Right lobe of liver (tissue), 6 donors: ENCODE measurements around the gene KLLN. TPM values are rescaled to one million over a fixed set of nuclear protein-coding genes. Genes with fewer than 3 reads are reported as not detected.
"Not testable (repeated sequence)": the region's sequence is repeated elsewhere in the genome, so short reads cannot be mapped to it uniquely, and the experiment has no call there.

Experiments used
- ATAC-seq, 4 donors: fragments of 200-7000 bp; cut with Tn5 transposase; one replicate each; pipeline ENCODE4 v1.9.1; 2020; ENCODE audit warnings: mild to moderate bottlenecking in 4 of 4, moderate library complexity in 4 of 4
- DNase-seq, 3 donors: peaks; one replicate each; pipeline ENCODE4 v3.0.0-alpha.2; 2020
- H3K27ac ChIP-seq, 3 donors: fragments of 200-600 bp; one replicate each; pipeline ENCODE4 v1.8.0; 2022
- H3K27me3 ChIP-seq, 2 donors: fragments of 200-600 bp; one replicate each; pipeline ENCODE4 v1.8.0; 2022
- H3K36me3 ChIP-seq, 4 donors: fragments of 200-600 bp; sonication (generic) in 1 of 4; one replicate each; pipeline versions ENCODE4 v1.5.1 to v1.8.0; 2017 to 2022; ENCODE audit warnings: control low read depth in 1 of 4
- H3K4me1 ChIP-seq, 4 donors: fragments of 200-600 bp; sonication (generic) in 1 of 4; one replicate each; pipeline versions ENCODE4 v1.5.1 to v1.8.0; 2017 to 2022; ENCODE audit warnings: control low read depth in 1 of 4
- H3K4me3 ChIP-seq, 3 donors: fragments of 200-600 bp; one replicate each; pipeline ENCODE4 v1.8.0; 2022
- H3K9me3 ChIP-seq, 4 donors: fragments of 200-600 bp; sonication (generic) in 1 of 4; one replicate each; pipeline versions ENCODE4 v1.5.1 to v1.8.0; 2017 to 2022; ENCODE audit warnings: control low read depth in 1 of 4
- POLR2A ChIP-seq: fragments of 450-650 bp; IDR thresholded peaks from one replicate; pipeline ENCODE4 v1.6.1; 2017; ENCODE audit warnings: antibody characterized with exemption, mild to moderate bottlenecking
- WGBS: methylation state at CpG from one replicate; pipeline ENCODE4 v1.1.6; 2018; ENCODE audit warnings: low coverage, low lambda C conversion rate; ENCODE audit not compliant: insufficient coverage; ENCODE audit errors: missing lambda C conversion rate; 5-methylcytosine and 5-hydroxymethylcytosine counted together
- intact Hi-C, 2 donors: fragments of 100-400 bp; cut with DNase I; formaldehyde crosslinking; loops; one replicate each; pipeline versions ENCODE4 v1.11.2 to v1.14.1; 2022
- total RNA-seq, 6 experiments: library from RNA; depleted of rRNA in 2 of 6; stranded (reverse); fragments of >200 nt in 2 of 6; fragmentation: NEBNext Ultra II Directional in 3 of 6; extraction: Animal tissue kit (Norgen Biotek cat#: 25700) in 3 of 6; gene quantifications; one replicate each; pipeline versions ENCODE4 v1.1.0 to v1.2.4, GENCODE V29; 2016 to 2023
- TF ChIP-seq, protein P1 (sequence below), 4 donors: fragments of 200-600 bp in 3 of 4; fragments of 450-650 bp in 1 of 4; IDR thresholded peaks; one replicate each; pipeline versions ENCODE4 v1.5.1 to v1.8.0; 2016 to 2022; ENCODE audit warnings: antibody characterized with exemption in 4 of 4, mild to moderate bottlenecking in 2 of 4
- donor health status: DM: no; HTN: yes; CAD: no.
- donor health status: DM: no; HTN: no; CAD: no.
- donor health status: DM: no; HTN: no; CAD: no.
- donor health status: DM: no; HTN: yes; CAD: no.
- donor health status: DM: no; HTN: yes; CAD: no.

The KLLN gene
- total RNA-seq, 6 experiments from 2014 or later: 0.24 to 0.53 (median 0.34) TPM; not detected in 1

DNA sequence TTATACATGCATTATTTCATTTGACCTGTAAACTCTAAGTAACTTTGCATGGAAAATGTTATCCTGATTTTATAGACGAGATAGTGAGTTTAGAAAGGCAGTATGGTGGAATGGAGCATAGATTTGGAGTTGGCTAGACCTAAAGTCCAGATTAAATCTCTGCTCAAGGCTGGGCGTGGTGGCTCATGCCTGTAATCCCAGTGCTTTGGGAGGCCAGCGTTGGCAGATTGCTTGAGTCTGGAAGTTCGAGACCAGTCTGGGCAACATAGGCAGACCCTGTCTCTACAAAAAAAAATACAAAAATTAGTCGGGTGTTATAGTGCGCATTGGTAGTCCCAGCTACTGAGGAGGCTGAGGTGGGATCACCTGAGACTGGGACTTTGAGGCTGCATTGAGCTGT is 9.5 kb upstream of the KLLN start:
- no peak for DNase-seq
- peak in 1 of 4 donors; percentile 18 for ATAC-seq
- no peak for TF ChIP-seq POLR2A
- TF ChIP-seq, protein P1, sequence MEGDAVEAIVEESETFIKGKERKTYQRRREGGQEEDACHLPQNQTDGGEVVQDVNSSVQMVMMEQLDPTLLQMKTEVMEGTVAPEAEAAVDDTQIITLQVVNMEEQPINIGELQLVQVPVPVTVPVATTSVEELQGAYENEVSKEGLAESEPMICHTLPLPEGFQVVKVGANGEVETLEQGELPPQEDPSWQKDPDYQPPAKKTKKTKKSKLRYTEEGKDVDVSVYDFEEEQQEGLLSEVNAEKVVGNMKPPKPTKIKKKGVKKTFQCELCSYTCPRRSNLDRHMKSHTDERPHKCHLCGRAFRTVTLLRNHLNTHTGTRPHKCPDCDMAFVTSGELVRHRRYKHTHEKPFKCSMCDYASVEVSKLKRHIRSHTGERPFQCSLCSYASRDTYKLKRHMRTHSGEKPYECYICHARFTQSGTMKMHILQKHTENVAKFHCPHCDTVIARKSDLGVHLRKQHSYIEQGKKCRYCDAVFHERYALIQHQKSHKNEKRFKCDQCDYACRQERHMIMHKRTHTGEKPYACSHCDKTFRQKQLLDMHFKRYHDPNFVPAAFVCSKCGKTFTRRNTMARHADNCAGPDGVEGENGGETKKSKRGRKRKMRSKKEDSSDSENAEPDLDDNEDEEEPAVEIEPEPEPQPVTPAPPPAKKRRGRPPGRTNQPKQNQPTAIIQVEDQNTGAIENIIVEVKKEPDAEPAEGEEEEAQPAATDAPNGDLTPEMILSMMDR (IDR thresholded peaks at IDR 0.05): no peak

DNA sequence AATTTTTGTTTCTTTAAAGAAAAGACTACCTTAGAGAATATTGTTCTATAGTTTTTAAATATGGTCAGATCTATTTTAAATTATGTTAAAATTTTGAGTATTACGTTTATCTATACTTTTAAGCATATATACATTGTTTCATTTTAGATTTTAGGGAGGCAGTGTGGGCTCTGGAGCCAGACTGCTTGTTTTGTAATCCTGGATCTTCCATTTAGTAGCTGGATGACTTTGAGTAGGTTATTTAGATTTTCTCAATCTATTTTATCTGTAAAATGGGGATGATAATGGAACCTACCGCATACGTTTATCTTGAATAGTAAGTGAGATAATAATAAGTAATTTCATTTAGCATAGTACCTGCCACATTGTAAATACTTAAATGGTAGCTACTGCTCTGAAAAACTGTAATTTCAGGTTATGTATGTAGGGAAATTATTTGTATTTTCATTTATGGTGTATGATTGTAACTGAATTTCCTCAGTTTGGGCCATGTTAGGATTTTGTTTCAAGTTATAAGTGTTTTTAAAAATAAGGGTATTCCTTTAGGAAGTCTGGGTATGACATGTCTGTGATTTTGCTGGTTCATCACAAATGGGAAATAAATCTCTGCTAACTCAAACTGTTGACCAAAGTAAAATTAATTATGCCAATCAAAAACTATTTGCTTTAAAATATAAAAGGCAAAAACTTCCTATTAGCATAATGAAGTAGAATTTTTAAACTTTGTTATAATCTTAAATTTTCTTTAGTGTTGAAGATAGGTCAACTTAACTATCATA is 6.6 kb upstream of the KLLN start:
- H3K4me1 ChIP-seq: peaks cover 0 to 46% (median 7%) of the 10 kb centered on the region in 4 donors
- no peak overlapping the region for H3K4me3 ChIP-seq
- ATAC-seq (no peak), DNase-seq (no peak)
- H3K27me3 ChIP-seq: no peaks in the 10 kb centered on the region
- TF ChIP-seq POLR2A: no peak
- TF ChIP-seq, protein P1 (IDR thresholded peaks at IDR 0.05): no peak
- H3K27ac ChIP-seq: peak overlapping the region in 2 of 3 donors; percentile 6 to 10
- intact Hi-C loops: loop anchor here in 1 of 2 donors (10.0 kb wide), 1 partner anchor 245 kb away; no protein-coding TSS in a partner anchor
- no peaks in the 10 kb centered on the region for H3K9me3 ChIP-seq
- WGBS: 63% methylated on average over 3 of the region's 3 CpGs
- H3K36me3 ChIP-seq: no peaks in the 10 kb centered on the region

More for the DNA sequence above, 9.5 kb upstream of the KLLN start:
- Histone ChIP-seq H3K4me3 (no peak overlapping the region), H3K4me1 (peaks cover 0 to 72% (median 20%) of the 10 kb centered on the region in 4 donors), H3K27ac (no peak overlapping the region), H3K9me3 (no peaks in the 10 kb centered on the region), H3K36me3 (no peaks in the 10 kb centered on the region), H3K27me3 (no peaks in the 10 kb centered on the region)
- 92% methylated on average over 6 of the region's 6 CpGs for WGBS
- intact Hi-C loops: no loop called here

DNA sequence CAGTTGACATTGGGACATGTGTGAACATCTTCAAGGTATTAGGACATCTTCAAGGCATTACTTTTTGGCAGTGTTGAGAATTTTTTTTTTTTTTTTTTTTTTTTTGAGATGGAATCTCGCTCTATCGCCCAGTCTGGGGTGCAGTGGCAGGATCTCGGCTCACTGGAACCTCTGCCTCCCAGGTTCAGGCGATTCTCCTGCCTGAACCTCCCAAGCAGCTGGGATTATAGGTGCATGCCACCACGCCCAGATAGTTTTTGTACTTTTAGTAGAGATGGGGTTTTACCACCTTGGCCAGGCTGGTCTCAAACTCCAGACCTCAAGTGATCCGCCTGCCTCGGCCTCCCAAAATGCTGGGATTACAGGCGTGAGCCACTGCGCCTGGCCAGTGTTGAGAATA is 5.8 kb upstream of the KLLN start:
- intact Hi-C loops: loop anchor here in 1 of 2 donors (10.0 kb wide), 1 partner anchor 246 kb away; no protein-coding TSS in a partner anchor
- H3K27ac ChIP-seq, ATAC-seq, H3K36me3 ChIP-seq, H3K27me3 ChIP-seq, DNase-seq, H3K9me3 ChIP-seq: not testable (repeated sequence)
- Histone ChIP-seq H3K4me3 (peak overlapping the region; percentile 14 to 70 (median 69)), H3K4me1 (peaks cover 0 to 38% (median 7%) of the 10 kb centered on the region in 4 donors)
- WGBS: 62% methylated on average over 9 of the region's 9 CpGs

DNA sequence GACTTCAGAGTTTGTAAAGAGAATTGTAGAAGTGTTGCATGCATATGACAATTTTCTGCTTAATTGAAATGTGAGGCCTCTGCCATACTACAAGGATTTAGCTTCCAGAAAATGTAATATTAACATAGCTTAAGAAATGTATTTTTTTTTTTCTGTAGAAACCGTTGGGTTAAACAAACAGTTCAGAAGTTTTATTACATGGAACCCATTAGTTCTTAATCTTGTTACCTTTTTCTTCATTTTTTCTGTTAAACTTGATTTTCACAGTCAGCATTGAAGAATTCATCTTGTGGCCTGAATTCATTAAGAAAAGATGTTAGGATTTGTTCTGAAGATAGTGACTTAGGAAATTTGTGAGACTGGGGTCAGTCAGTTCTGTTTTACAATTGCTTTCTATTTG is 4.9 kb upstream of the KLLN start:
- no peak for DNase-seq
- peaks cover 0 to 31% (median 5%) of the 10 kb centered on the region in 4 donors for H3K4me1 ChIP-seq
- H3K4me3 ChIP-seq: peak overlapping the region; percentile 14 to 70 (median 69)

More for the DNA sequence above, 4.9 kb upstream of the KLLN start:
- TF ChIP-seq, protein P1 (IDR thresholded peaks at IDR 0.05): no peak
- TF ChIP-seq POLR2A: no peak
- ATAC-seq: no peak
- peak overlapping the region; percentile 3 to 97 (median 93) for H3K27ac ChIP-seq
- intact Hi-C loops: loop anchor here in 1 of 2 donors (10.0 kb wide), 1 partner anchor 247 kb away; no protein-coding TSS in a partner anchor
- H3K36me3 ChIP-seq: no peaks in the 10 kb centered on the region
- H3K27me3 ChIP-seq: no peaks in the 10 kb centered on the region
- H3K9me3 ChIP-seq: no peaks in the 10 kb centered on the region
- 7% methylated on average over 1 of the region's 1 CpG for WGBS
